ENCODE measurements around the gene MAST1. TPM values are rescaled to one million over a fixed set of nuclear protein-coding genes. Genes with fewer than 3 reads are reported as not detected.
"Not testable (repeated sequence)": the region's sequence is repeated elsewhere in the genome, so short reads cannot be mapped to it uniquely, and the experiment has no call there.

Gene MAST1
- total RNA-seq = 47.3 TPM

DNA sequence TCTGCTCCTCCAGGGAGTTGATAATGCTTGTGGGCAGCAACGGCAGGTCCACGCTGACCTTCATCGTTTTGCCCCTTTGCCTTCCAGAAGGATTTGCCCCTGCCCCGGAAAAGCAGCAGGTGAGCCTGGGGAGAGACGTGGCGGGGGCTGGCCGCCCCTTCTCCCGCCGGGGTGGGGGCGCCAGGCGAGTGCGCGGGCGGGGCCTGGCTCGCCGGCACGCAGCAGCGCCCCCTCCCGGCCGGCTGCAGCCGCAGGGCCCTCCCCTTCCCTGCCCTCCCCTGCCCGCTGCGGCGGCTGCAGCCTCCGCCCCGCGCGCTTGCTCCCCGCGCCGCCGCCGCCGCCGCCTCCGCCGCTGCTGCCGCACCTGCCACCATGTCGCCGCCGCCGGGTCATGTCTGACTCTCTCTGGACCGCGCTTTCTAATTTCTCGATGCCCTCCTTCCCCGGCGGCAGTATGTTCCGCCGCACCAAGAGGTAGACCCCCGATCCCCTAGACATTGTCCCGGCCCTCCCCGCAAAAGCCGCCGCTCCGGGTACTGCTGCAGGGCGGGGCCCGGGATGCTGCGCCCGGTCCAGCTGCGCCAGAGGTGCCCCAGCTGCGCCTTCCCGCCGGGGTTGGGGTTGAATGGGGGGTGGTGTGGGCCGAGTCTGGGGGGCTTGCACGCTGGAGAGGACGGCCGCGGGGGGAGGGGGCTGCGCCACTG, at the start of gene MAST1:
TSS of gene MAST1 (plus strand) at position 334 of the 704 bp plus-strand sequence. CDS start at position 392, 58 bp downstream.
- FAIRE-seq = no peak

GRCh38 chr19:12788682-12789097, 49.6 kb upstream of the MAST1 start:
- FAIRE-seq = no peak
- DNase-seq (ENCODE audit: low spot score in 2 of 2) = peak in 1 of 2 donors; percentile 70

More for the DNA sequence above, at the start of gene MAST1:
- peak; percentile 85 to 90 for DNase-seq (ENCODE audit: low spot score in 2 of 2)

GRCh38 chr19:12789098-12789903, 49.0 kb upstream of the MAST1 start:
- DNase-seq (ENCODE audit: low spot score in 2 of 2) (no peak), FAIRE-seq (no peak)

GRCh38 chr19:12789904-12790619, 48.3 kb upstream of the MAST1 start:
- FAIRE-seq (no peak), DNase-seq (ENCODE audit: low spot score in 2 of 2) (peak; percentile 95)

- FAIRE-seq (no peak), DNase-seq (ENCODE audit: low spot score in 2 of 2) (peak in 1 of 2 donors; percentile 35)
Observed at GRCh38 chr19:12790628-12791344, 47.5 kb upstream of the MAST1 start.

GRCh38 chr19:12791345-12792050, 46.8 kb upstream of the MAST1 start, which contains the start of gene JUNB:
Gene JUNB (plus strand): TSS chr19:12791486. CDS start chr19:12791772, 286 bp downstream.
- FAIRE-seq (no peak), DNase-seq (ENCODE audit: low spot score in 2 of 2) (peak; percentile 89 to 96)

DNA sequence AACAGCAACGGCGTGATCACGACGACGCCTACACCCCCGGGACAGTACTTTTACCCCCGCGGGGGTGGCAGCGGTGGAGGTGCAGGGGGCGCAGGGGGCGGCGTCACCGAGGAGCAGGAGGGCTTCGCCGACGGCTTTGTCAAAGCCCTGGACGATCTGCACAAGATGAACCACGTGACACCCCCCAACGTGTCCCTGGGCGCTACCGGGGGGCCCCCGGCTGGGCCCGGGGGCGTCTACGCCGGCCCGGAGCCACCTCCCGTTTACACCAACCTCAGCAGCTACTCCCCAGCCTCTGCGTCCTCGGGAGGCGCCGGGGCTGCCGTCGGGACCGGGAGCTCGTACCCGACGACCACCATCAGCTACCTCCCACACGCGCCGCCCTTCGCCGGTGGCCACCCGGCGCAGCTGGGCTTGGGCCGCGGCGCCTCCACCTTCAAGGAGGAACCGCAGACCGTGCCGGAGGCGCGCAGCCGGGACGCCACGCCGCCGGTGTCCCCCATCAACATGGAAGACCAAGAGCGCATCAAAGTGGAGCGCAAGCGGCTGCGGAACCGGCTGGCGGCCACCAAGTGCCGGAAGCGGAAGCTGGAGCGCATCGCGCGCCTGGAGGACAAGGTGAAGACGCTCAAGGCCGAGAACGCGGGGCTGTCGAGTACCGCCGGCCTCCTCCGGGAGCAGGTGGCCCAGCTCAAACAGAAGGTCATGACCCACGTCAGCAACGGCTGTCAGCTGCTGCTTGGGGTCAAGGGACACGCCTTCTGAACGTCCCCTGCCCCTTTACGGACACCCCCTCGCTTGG, 46.1 kb upstream of the MAST1 start:
- DNase-seq (ENCODE audit: low spot score in 2 of 2) (peak; percentile 43 to 65), FAIRE-seq (no peak)

DNA sequence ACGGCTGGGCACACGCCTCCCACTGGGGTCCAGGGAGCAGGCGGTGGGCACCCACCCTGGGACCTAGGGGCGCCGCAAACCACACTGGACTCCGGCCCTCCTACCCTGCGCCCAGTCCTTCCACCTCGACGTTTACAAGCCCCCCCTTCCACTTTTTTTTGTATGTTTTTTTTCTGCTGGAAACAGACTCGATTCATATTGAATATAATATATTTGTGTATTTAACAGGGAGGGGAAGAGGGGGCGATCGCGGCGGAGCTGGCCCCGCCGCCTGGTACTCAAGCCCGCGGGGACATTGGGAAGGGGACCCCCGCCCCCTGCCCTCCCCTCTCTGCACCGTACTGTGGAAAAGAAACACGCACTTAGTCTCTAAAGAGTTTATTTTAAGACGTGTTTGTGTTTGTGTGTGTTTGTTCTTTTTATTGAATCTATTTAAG, 45.4 kb upstream of the MAST1 start:
- DNase-seq (ENCODE audit: low spot score in 2 of 2) = no peak
- FAIRE-seq = no peak

GRCh38 chr19:12793290-12794195, 44.8 kb upstream of the MAST1 start:
- FAIRE-seq (no peak), DNase-seq (ENCODE audit: low spot score in 2 of 2) (peak; percentile 97 to 100)

DNA sequence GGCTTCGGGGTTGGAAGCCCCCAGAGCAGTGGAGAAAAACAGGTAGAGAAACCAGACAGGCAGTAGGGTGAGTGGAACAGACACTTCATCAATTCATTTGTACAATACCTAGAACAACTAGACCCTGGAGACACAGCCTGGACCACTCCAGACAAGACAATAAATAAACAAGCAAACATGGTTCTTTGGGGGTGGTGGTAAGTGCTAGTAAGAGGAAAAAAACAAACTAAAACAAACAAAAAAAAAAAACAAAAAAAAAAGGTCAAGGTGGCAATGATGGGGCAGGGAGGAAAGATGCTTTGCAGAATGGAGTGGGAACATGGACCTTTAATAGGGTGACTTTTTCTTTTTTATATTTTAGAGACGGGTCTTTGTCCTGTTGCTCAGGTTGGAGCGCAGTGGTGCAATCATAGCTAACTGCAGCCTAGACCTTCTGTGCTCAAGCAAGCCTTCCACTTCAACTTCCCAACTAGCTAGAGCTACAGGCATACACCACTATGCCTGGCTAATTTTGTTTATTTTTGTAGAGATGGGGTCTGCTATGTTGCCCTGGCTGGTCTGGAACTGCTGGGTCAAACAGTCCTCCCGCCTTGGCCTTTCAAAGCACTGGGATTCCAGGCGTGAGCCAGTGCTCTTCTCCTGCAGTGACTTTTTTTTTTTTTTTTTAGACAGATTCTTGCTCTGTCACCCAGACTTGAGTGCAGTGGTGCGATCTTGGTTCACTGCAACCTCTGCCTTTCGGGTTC, 43.9 kb upstream of the MAST1 start:
- no peak for FAIRE-seq

DNA sequence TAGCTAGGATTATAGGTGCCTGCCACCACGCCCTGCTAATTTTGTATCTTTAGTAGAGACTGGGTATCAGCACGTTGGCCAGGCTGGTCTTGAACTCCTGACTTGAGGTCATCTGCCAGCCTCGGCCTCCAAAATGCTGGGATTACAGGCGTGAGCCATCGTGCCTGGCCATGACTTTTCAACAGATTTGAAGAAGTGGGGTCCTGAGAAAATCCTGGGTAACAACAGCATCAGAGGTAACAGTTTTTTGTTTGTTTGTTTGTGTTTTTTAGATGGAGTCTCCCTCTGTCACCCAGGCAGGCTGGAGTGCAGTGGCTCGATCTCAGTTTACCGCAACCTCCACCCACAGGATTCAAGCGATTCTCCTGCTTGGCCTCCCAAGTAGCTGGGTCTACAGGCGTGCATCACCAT, 43.3 kb upstream of the MAST1 start:
- no peak for FAIRE-seq
- DNase-seq (ENCODE audit: low spot score in 2 of 2) = no peak

More for the DNA sequence above, 43.9 kb upstream of the MAST1 start:
- no peak for DNase-seq (ENCODE audit: low spot score in 2 of 2)

DNA sequence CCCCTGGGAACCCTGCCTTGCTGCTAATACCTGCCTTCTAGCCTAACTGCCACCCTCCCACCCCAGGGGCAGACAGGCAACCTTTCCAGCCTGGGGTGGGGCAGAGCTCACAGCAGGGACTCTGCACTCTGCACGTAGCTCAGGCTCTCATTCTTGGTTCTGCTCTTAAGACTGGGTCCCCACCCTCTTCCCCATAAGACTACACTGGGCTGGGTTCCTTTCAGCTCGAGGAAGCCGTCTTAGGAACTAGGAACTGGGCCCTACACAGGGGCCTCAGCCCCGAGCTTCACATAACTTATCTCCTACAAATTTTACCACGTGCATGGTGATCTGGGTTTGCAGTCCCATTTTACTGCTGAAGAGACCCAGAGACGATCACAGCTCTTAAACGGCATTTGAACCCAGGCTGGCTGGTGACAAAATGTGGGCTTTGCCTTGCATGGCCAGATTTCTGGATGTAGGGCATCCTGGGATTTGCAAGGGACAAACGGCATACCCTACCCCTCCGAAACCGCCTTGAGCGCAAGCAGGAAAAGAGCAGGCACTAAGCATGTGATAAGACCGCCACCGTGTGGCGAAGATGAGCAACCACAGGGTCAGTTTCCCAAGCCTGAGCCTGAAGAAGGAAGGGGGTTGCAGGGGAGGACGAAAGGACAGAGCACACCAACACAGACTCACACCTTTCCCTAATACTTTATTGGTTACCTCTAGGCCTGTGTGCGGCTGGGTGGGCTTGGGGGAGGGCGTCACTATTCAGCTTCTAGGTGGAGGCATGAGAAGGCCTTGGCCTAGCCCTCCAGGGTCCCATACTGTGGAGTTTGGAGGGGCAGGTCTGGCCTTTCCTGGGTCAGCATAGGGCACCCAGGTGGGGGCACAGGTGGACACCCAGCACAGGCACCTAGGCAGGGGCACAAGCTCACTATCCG, 41.9 kb upstream of the MAST1 start:
- FAIRE-seq = no peak
- peak; percentile 64 to 69 for DNase-seq (ENCODE audit: low spot score in 2 of 2)

GRCh38 chr19:12797141-12797587, 41.2 kb upstream of the MAST1 start:
- DNase-seq (ENCODE audit: low spot score in 2 of 2) (no peak), FAIRE-seq (no peak)

DNA sequence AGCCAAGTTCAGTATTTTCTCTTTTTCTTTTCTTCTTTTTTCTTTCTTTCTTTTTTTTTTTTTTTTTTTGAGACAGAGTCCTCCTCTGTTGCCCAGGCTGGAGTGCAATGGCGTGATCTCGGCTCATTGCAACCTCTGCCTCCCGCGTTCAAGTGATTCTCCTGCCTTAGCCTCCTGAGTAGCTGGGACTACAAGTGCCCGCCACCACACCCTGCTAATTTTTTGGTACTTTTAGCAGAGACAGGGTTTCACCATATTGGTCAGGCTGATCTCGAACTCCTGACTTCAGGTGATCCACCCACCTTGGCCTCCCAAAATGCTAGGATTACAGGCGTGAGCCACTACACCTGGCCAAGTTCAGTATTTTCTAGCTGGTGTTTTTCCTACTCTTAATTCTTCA, 40.7 kb upstream of the MAST1 start:
- FAIRE-seq; DNase-seq (ENCODE audit: low spot score in 2 of 2): not testable (repeated sequence)

DNA sequence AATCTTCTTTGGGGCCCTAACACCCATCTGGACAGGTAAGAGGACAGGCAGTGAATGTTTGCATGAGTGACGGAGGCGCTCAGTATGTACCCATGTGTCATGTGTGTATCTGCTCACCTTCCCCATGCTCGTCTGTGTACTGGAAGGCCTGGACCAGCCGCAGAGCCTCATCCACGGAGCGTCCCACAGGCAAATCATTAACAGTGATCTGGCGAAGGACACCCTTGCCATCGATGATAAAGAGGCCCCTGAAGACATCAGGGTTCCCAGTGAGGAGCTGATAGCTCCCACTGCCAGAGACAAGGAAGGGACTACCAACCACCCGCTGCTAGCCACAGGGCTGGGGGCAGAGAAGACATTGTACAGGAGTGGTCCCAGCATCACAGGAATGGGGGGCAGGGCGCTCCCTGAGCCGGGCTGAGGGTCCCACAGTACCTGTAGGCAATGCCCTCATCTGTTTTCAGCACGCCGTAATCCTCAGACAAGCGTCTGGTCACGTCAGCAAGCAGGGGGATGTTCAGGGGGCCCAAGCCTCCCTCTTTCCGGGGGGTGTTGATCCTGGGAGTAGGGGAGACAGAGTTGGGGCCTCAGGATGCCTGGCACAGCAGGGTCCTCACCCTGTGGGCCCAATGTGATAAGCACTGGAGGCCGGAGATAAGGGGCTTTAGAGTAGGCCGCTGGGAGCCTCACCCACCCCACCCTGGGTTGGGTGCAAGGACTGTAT, 38.4 kb upstream of the MAST1 start:
- FAIRE-seq = no peak
- DNase-seq (ENCODE audit: low spot score in 2 of 2) = no peak
